PC-3 (cell line): ENCODE data around the gene LGALS16.

Source experiments
- CTCF ChIP-seq: fragments of 300-600 bp; sonication (generic); conservative IDR thresholded peaks from 2 replicates; pipeline ENCODE4 v1.5.1; 2017; ENCODE audit warnings: antibody characterized with exemption, low read depth, mild to moderate bottlenecking, low read length
- EZH2 ChIP-seq: fragments of 300-600 bp; sonication (generic); IDR thresholded peaks from one replicate; pipeline ENCODE4 v1.6.1; 2017; ENCODE audit warnings: antibody characterized with exemption, mild to moderate bottlenecking, low read length; ENCODE audit not compliant: unreplicated experiment
- EZH2phosphoT487 ChIP-seq: fragments of 300-600 bp; sonication (generic); IDR thresholded peaks from 2 replicates; pipeline ENCODE4 v1.6.1; 2018; ENCODE audit warnings: mild to moderate bottlenecking, antibody characterized with exemption, low read length, borderline replicate concordance

GRCh38 chr19:39670998-39671397 lies 15.3 kb downstream of the LGALS16 start:
- TF ChIP-seq CTCF (no peak), EZH2phosphoT487 (no peak), EZH2 (no peak)
